HG03097 (cell line): Measurements from ENCODE around the gene PSMD8.
"Not testable (repeated sequence)": the region's sequence is repeated elsewhere in the genome, so short reads cannot be mapped to it uniquely, and the experiment has no call there.

ENCODE experiments used
- ATAC-seq: cut with Tn5 transposase; IDR thresholded peaks from one replicate; pipeline ENCODE4 v1.9.1; 2021; ENCODE audit not compliant: unreplicated experiment, low FRiP score

Gene PSMD8

GRCh38 chr19:38361633-38362075 is 12.7 kb upstream of the PSMD8 start:
- ATAC-seq: no peak

- ATAC-seq: no peak
Observed at GRCh38 chr19:38362076-38362945, 12.1 kb upstream of the PSMD8 start.

GRCh38 chr19:38362946-38363688 is 11.3 kb upstream of the PSMD8 start:
- ATAC-seq: not testable (repeated sequence)

- no peak for ATAC-seq
Observed at GRCh38 chr19:38367041-38367440, 7.3 kb upstream of the PSMD8 start.

- no peak for ATAC-seq
Observed at GRCh38 chr19:38369584-38369983, 4.8 kb upstream of the PSMD8 start.

- no peak for ATAC-seq
Observed at GRCh38 chr19:38370299-38370698, 4.1 kb upstream of the PSMD8 start.

- ATAC-seq: no peak
Observed at GRCh38 chr19:38371081-38371480, 3.3 kb upstream of the PSMD8 start.

- no peak for ATAC-seq
Observed at GRCh38 chr19:38373907-38374331, 452 bp upstream of the PSMD8 start.

GRCh38 chr19:38375098-38375493 is 725 bp downstream of the PSMD8 start:
- no peak for ATAC-seq

GRCh38 chr19:38375748-38376147 is 1.4 kb downstream of the PSMD8 start:
- ATAC-seq: no peak

GRCh38 chr19:38376576-38376975 is 2.2 kb downstream of the PSMD8 start:
- ATAC-seq: no peak

GRCh38 chr19:38377052-38377451 is 2.7 kb downstream of the PSMD8 start:
- ATAC-seq: no peak

GRCh38 chr19:38378866-38379265 is 4.5 kb downstream of the PSMD8 start:
- no peak for ATAC-seq

GRCh38 chr19:38381138-38381537 is 6.8 kb downstream of the PSMD8 start:
- ATAC-seq: no peak

- no peak for ATAC-seq
Observed at GRCh38 chr19:38383184-38383583, 8.8 kb downstream of the PSMD8 start.

GRCh38 chr19:38383743-38384142 is 9.4 kb downstream of the PSMD8 start:
- ATAC-seq: no peak

- no peak for ATAC-seq
Observed at GRCh38 chr19:38384209-38385027, 10.0 kb downstream of the PSMD8 start.

- no peak for ATAC-seq
Observed at GRCh38 chr19:38385057-38385803, 10.9 kb downstream of the PSMD8 start.

GRCh38 chr19:38385804-38386257 is 11.5 kb downstream of the PSMD8 start:
- no peak for ATAC-seq
